MM.1S (cell line): ENCODE results near the gene HNF4A.

ENCODE experiments used
- DNase-seq: peaks from one replicate; pipeline ENCODE4 v3.0.0-alpha.2; 2015
- H2AFZ ChIP-seq: fragments of 300-600 bp; sonication (generic); 2 replicates; pipeline ENCODE4 v1.6.0; 2016; ENCODE audit warnings: antibody characterized with exemption, low read length
- H3F3A ChIP-seq: fragments of 300-600 bp; sonication (generic); 2 replicates; pipeline ENCODE4 v1.6.1; 2016; ENCODE audit warnings: mild to moderate bottlenecking, antibody characterized with exemption, low read length, moderate library complexity, mixed read lengths; ENCODE audit not compliant: insufficient read depth
- H3K27ac ChIP-seq: fragments of 300-600 bp; sonication (generic); 2 replicates; pipeline ENCODE4 v1.5.1; 2016; ENCODE audit warnings: mild to moderate bottlenecking, low read length
- H3K27me3 ChIP-seq: fragments of 300-600 bp; sonication (generic); replicated peaks from 2 replicates; pipeline ENCODE4 v1.6.0; 2016; ENCODE audit warnings: low read length; ENCODE audit not compliant: insufficient read depth
- H3K36me3 ChIP-seq: fragments of 300-600 bp; sonication (generic); replicated peaks from 2 replicates; pipeline ENCODE4 v1.6.1; 2016; ENCODE audit warnings: mild to moderate bottlenecking, low read length, mixed read lengths; ENCODE audit not compliant: insufficient read depth
- H3K4me1 ChIP-seq: fragments of 300-600 bp; sonication (generic); 2 replicates; pipeline ENCODE4 v1.6.1; 2016; ENCODE audit warnings: low read length, mixed read lengths
- H3K4me2 ChIP-seq: fragments of 300-600 bp; sonication (generic); 2 replicates; pipeline ENCODE4 v1.6.0; 2016; ENCODE audit warnings: low read depth, low read length
- H3K4me3 ChIP-seq: fragments of 300-600 bp; sonication (generic); 2 replicates; pipeline ENCODE4 v1.5.1; 2016; ENCODE audit warnings: low read length, mixed read lengths
- H3K79me2 ChIP-seq: fragments of 300-600 bp; sonication (generic); 2 replicates; pipeline ENCODE4 v1.6.1; 2016; ENCODE audit warnings: mixed run types, low read length, mixed read lengths
- H3K9ac ChIP-seq: fragments of 300-600 bp; sonication (generic); 2 replicates; pipeline ENCODE4 v1.6.1; 2016; ENCODE audit warnings: low read length, mixed read lengths
- H3K9me2 ChIP-seq: fragments of 300-600 bp; sonication (generic); replicated peaks from 2 replicates; pipeline ENCODE4 v1.6.1; 2016; ENCODE audit warnings: mild to moderate bottlenecking, low read length, mixed read lengths; ENCODE audit not compliant: insufficient read depth
- H3K9me3 ChIP-seq: fragments of 300-600 bp; sonication (generic); replicated peaks from 2 replicates; pipeline ENCODE4 v1.6.1; 2016; ENCODE audit warnings: mild to moderate bottlenecking, low read length, mixed read lengths; ENCODE audit not compliant: insufficient read depth
- H4K20me1 ChIP-seq: fragments of 300-600 bp; sonication (generic); 2 replicates; pipeline ENCODE4 v1.6.1; 2016; ENCODE audit warnings: mild to moderate bottlenecking, low read length, moderate library complexity, mixed read lengths; ENCODE audit not compliant: insufficient read depth
- CTCF ChIP-seq: fragments of 300-600 bp; sonication (generic); IDR thresholded peaks from 2 replicates; pipeline ENCODE4 v1.5.1; 2016; ENCODE audit warnings: antibody characterized with exemption, low read length, mixed read lengths
- EZH2 ChIP-seq: fragments of 300-600 bp; sonication (generic); optimal IDR thresholded peaks from 2 replicates; pipeline ENCODE3; 2017; ENCODE audit warnings: low read depth, mild to moderate bottlenecking, antibody characterized with exemption, low read length, mixed read lengths
- EZH2phosphoT487 ChIP-seq: fragments of 300-600 bp; sonication (generic); IDR thresholded peaks from 2 replicates; pipeline ENCODE4 v1.6.1; 2018; ENCODE audit warnings: antibody characterized with exemption, low read length

Gene HNF4A

GRCh38 chr20:44426879-44427790 is 71.6 kb downstream of the HNF4A start:
- H3K4me1 ChIP-seq, result no peaks in the 10 kb centered on the region
- TF ChIP-seq CTCF, result no peak
- TF ChIP-seq EZH2, result no peak
- TF ChIP-seq EZH2phosphoT487, result no peak
- H3K4me3 ChIP-seq, result no peak overlapping the region
- no peak overlapping the region for H2AFZ ChIP-seq
- no peaks in the 10 kb centered on the region for H4K20me1 ChIP-seq
- H3K79me2 ChIP-seq, result no peaks in the 10 kb centered on the region
- H3K9me2 ChIP-seq, result no peaks in the 10 kb centered on the region
- H3K9ac ChIP-seq, result no peak overlapping the region
- no peaks in the 10 kb centered on the region for H3F3A ChIP-seq
- no peak overlapping the region for H3K4me2 ChIP-seq
- no peaks in the 10 kb centered on the region for H3K9me3 ChIP-seq
- no peaks in the 10 kb centered on the region for H3K36me3 ChIP-seq
- no peak for DNase-seq
- H3K27me3 ChIP-seq, result 0 out of 2 replicates have a peak, but pooled peaks cover 3% of the 10 kb centered on the region
- no peak overlapping the region for H3K27ac ChIP-seq

GRCh38 chr20:44427804-44428173 is 72.3 kb downstream of the HNF4A start:
- no peak overlapping the region for H3K4me2 ChIP-seq
- H3K27ac ChIP-seq, result no peak overlapping the region
- H2AFZ ChIP-seq, result no peak overlapping the region
- TF ChIP-seq EZH2 (no peak), CTCF (no peak), EZH2phosphoT487 (no peak)
- no peaks in the 10 kb centered on the region for H3K9me2 ChIP-seq
- no peak overlapping the region for H3K9ac ChIP-seq
- H3K36me3 ChIP-seq, result no peaks in the 10 kb centered on the region
- DNase-seq, result no peak
- no peak overlapping the region for H3K4me3 ChIP-seq
- no peaks in the 10 kb centered on the region for H3F3A ChIP-seq
- no peaks in the 10 kb centered on the region for H3K9me3 ChIP-seq
- H3K27me3 ChIP-seq, result peaks cover 7% of the 10 kb centered on the region; the same call in 1 of the 2 replicates
- no peaks in the 10 kb centered on the region for H3K4me1 ChIP-seq
- no peaks in the 10 kb centered on the region for H4K20me1 ChIP-seq
- no peaks in the 10 kb centered on the region for H3K79me2 ChIP-seq

DNA sequence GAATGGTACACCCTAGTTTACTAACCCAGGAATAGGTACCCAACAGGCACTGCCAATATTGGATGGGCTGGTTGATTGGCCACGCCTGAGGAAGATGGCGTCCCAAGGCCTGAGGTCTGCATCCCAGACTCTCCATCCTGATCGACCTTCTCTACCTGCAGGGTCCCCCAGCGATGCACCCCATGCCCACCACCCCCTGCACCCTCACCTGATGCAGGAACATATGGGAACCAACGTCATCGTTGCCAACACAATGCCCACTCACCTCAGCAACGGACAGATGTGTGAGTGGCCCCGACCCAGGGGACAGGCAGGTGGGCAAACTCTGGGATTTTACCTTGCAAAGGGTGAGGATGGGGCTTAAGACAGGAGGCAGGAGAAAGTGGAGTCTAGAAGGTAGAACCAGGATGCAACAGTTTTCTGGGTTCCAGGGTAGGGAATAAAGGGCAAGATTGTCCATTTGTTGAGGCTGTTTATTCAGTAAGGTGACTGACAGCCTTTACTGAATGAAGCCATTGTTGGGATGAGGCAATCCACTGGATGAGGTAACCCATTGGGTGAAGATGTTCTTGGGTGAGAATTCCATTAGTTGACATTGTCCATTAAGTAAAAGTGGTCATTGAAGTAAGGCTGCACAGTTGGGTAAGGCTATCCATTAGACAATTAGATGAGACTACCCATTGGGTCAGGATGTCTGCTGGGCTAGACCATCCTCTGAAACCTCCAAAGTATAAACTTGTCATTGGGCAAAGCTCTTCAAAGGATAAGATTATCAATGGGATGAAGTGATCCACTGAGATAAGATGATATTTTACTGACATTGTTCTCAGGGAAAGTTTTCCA is 72.9 kb downstream of the HNF4A start:
- Histone ChIP-seq H3K36me3 (no peaks in the 10 kb centered on the region), H3K4me3 (no peak overlapping the region), H2AFZ (no peak overlapping the region), H3K9me3 (no peaks in the 10 kb centered on the region), H3K27me3 (peaks cover 7% of the 10 kb centered on the region; the same call in 1 of the 2 replicates), H3K27ac (no peak overlapping the region), H3K4me1 (no peaks in the 10 kb centered on the region), H3F3A (no peaks in the 10 kb centered on the region), H3K4me2 (no peak overlapping the region), H4K20me1 (no peaks in the 10 kb centered on the region), H3K9ac (no peak overlapping the region), H3K9me2 (no peaks in the 10 kb centered on the region), H3K79me2 (no peaks in the 10 kb centered on the region)
- DNase-seq, result no peak
- no peak for TF ChIP-seq CTCF
- TF ChIP-seq EZH2, result no peak
- TF ChIP-seq EZH2phosphoT487, result no peak
